Endodermal cell (in vitro differentiated cells): Measurements from ENCODE around the gene PCDHGA1. TPM values are rescaled to one million over a fixed set of nuclear protein-coding genes. Genes with fewer than 3 reads are reported as not detected.

Experiments
- DNase-seq: peaks from one replicate; pipeline ENCODE4 v3.0.0-alpha.2; 2017
- H3K27ac ChIP-seq: 2 replicates; pipeline ENCODE4 v1.5.1; 2013; ENCODE audit warnings: mild to moderate bottlenecking, low read depth, low read length, moderate library complexity
- H3K27me3 ChIP-seq: 2 replicates; pipeline ENCODE4 v1.6.1; 2013; ENCODE audit warnings: mild to moderate bottlenecking, low read length, moderate library complexity; ENCODE audit not compliant: insufficient read depth, control insufficient read depth, poor library complexity, severe bottlenecking
- H3K36me3 ChIP-seq: 2 replicates; pipeline ENCODE4 v1.7.0; 2013; ENCODE audit warnings: mild to moderate bottlenecking, low read length, moderate library complexity; ENCODE audit not compliant: control insufficient read depth, insufficient read depth
- H3K4me1 ChIP-seq: one replicate; pipeline ENCODE4 v1.7.0; 2013; ENCODE audit warnings: low read length; ENCODE audit not compliant: control insufficient read depth, insufficient read depth
- H3K4me3 ChIP-seq: 2 replicates; pipeline ENCODE4 v1.5.1; 2013; ENCODE audit warnings: mild to moderate bottlenecking, low read length, moderate library complexity
- H3K9ac ChIP-seq: 2 replicates; pipeline ENCODE4 v1.6.1; 2013; ENCODE audit warnings: mild to moderate bottlenecking, low read length, moderate library complexity; ENCODE audit not compliant: poor library complexity, severe bottlenecking; ENCODE audit errors: extremely low read depth
- H3K9me3 ChIP-seq: 2 replicates; pipeline ENCODE4 v1.6.1; 2013; ENCODE audit warnings: mild to moderate bottlenecking, low read length, moderate library complexity; ENCODE audit not compliant: control insufficient read depth
- H3K27ac Mint-ChIP-seq: 2 replicates; pipeline ENCODE4 v1.8.0; 2020; ENCODE audit warnings: mixed read lengths
- H3K27me3 Mint-ChIP-seq: 2 replicates; pipeline ENCODE4 v1.8.0; 2021; ENCODE audit warnings: mild to moderate bottlenecking, mixed read lengths; ENCODE audit not compliant: insufficient read depth
- H3K36me3 Mint-ChIP-seq: 2 replicates; pipeline ENCODE4 v1.8.0; 2020; ENCODE audit warnings: low read depth, mixed read lengths
- H3K4me1 Mint-ChIP-seq: 2 replicates; pipeline ENCODE4 v1.8.0; 2020; ENCODE audit warnings: mixed read lengths
- H3K4me3 Mint-ChIP-seq: 2 replicates; pipeline ENCODE4 v1.8.0; 2020; ENCODE audit warnings: mild to moderate bottlenecking, moderate library complexity, mixed read lengths
- H3K9me3 Mint-ChIP-seq: 2 replicates; pipeline ENCODE4 v1.8.0; 2020; ENCODE audit warnings: mild to moderate bottlenecking, mixed read lengths
- WGBS, 2 experiments: methylation state at CpG; one replicate each; pipeline versions ENCODE4 v1.1.5 to v1.1.7; 2013; ENCODE audit warnings: missing lambda C conversion rate in 2 of 2, mixed read lengths in 1 of 2; ENCODE audit not compliant: insufficient coverage in 1 of 2, insufficient read length in 1 of 2; 5-methylcytosine and 5-hydroxymethylcytosine counted together
- total RNA-seq, 2 donors: library from RNA; stranded (reverse); fragmentation: NEBNext Ultra II Directional in 1 of 2; extraction: Animal tissue kit (Norgen Biotek cat#: 25700) in 1 of 2; gene quantifications; 2 replicates in 1 of 2; 3 replicates in 1 of 2; pipeline ENCODE4 v1.2.1, GENCODE V29; 2021
- TF ChIP-seq, protein P1 (sequence below): fragments of 200-600 bp; sonication (generic); conservative IDR thresholded peaks from 2 replicates; pipeline ENCODE4 v1.5.0; 2021; ENCODE audit warnings: antibody characterized with exemption, mild to moderate bottlenecking

The PCDHGA1 gene
- total RNA-seq, 2 donors from 2014 or later, result 0.38 to 2.2 TPM

DNA sequence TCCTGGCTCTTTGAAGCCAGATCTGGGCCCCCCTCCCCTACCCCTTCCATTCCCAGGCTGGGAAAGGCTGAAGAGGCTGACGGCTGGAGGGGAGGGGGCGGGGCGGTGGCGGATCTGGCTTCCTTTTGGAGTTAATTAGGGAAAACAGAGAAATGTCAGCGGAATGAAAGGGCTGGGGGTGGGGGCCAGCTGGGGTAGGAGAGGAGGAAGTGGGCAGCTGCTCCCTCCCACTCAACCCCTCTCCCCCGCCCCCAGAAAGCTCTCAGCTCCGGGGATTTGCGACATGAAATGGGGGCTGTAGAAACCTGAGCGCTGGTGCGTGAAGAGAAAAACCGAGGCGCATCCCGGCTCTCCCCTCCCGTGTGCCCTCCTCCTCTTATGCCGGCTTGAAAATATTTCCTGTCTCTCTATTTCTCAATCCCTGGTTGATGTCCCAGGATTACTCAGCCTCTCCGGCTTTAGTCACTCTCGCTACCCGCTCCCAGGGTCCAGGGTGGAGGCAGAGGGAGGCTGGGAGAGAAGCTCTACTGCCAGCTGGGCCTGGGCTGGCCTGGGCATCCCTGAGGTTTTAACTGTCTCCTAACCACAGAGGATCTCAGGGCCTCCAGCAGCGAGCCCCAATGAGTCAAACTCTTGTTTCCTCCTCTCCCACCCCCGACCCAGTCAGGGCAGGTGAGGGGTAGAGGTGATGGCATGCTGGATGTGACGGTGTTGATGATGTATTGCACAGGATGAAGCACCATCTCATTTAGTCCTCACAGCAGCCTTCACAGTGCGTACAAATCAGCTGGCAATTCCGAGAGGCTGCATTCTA lies 178.7 kb downstream of the PCDHGA1 start:
- Histone ChIP-seq H3K4me3 (no peak overlapping the region), H3K9ac (no peak overlapping the region), H3K4me1 (peaks cover 15% of the 10 kb centered on the region), H3K9me3 (no peaks in the 10 kb centered on the region), H3K36me3 (peaks cover 11% of the 10 kb centered on the region), H3K27ac (peak overlapping the region; percentile 72), H3K27me3 (no peaks in the 10 kb centered on the region)
- WGBS, 2 experiments, result 42 to 78% methylated on average over 5 to 21 of the region's 23 CpGs
- peak; percentile 89 for DNase-seq
- Mint-ChIP-seq H3K27me3 (peaks cover 6% of the 10 kb centered on the region), H3K9me3 (no peaks in the 10 kb centered on the region), H3K27ac (no peak overlapping the region), H3K36me3 (peaks cover 16% of the 10 kb centered on the region), H3K4me1 (peaks cover 19% of the 10 kb centered on the region), H3K4me3 (peak overlapping the region; percentile 28)
- TF ChIP-seq, protein P1, sequence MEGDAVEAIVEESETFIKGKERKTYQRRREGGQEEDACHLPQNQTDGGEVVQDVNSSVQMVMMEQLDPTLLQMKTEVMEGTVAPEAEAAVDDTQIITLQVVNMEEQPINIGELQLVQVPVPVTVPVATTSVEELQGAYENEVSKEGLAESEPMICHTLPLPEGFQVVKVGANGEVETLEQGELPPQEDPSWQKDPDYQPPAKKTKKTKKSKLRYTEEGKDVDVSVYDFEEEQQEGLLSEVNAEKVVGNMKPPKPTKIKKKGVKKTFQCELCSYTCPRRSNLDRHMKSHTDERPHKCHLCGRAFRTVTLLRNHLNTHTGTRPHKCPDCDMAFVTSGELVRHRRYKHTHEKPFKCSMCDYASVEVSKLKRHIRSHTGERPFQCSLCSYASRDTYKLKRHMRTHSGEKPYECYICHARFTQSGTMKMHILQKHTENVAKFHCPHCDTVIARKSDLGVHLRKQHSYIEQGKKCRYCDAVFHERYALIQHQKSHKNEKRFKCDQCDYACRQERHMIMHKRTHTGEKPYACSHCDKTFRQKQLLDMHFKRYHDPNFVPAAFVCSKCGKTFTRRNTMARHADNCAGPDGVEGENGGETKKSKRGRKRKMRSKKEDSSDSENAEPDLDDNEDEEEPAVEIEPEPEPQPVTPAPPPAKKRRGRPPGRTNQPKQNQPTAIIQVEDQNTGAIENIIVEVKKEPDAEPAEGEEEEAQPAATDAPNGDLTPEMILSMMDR, result no peak

DNA sequence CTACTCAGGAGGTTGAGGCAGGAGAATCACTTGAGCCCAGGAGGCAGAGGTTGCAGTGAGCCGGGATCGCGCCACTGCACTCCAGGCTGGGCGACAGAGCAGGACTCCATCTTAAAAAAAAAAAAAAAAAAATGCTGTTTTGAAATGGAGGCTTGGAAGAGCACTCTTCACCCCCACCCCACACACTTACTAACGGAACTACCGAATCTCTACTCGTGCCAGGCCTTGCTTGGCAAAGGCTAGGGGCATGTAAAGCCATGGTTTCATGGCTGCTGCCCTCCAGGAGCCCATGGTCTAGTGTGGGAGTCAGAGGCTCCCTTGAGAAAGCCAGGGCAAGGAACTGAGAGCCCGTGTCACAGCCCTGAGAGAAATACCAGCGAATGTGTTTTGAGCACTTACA lies 179.8 kb downstream of the PCDHGA1 start:
- H3K9ac ChIP-seq, result no peak overlapping the region
- no peaks in the 10 kb centered on the region for H3K27me3 ChIP-seq
- no peak overlapping the region for H3K4me3 ChIP-seq
- TF ChIP-seq, protein P1, result no peak
- WGBS, 2 experiments, result 92 to 100% methylated on average over 4 to 8 of the region's 9 CpGs
- no peak for DNase-seq
- H3K27ac ChIP-seq, result no peak overlapping the region
- Mint-ChIP-seq H3K4me3 (no peak overlapping the region), H3K9me3 (no peaks in the 10 kb centered on the region), H3K27me3 (peaks cover 6% of the 10 kb centered on the region), H3K36me3 (peaks cover 13% of the 10 kb centered on the region), H3K27ac (no peak overlapping the region), H3K4me1 (peaks cover 29% of the 10 kb centered on the region)
- H3K9me3 ChIP-seq, result no peaks in the 10 kb centered on the region
- H3K36me3 ChIP-seq, result peaks cover 16% of the 10 kb centered on the region
- peaks cover 22% of the 10 kb centered on the region for H3K4me1 ChIP-seq

DNA sequence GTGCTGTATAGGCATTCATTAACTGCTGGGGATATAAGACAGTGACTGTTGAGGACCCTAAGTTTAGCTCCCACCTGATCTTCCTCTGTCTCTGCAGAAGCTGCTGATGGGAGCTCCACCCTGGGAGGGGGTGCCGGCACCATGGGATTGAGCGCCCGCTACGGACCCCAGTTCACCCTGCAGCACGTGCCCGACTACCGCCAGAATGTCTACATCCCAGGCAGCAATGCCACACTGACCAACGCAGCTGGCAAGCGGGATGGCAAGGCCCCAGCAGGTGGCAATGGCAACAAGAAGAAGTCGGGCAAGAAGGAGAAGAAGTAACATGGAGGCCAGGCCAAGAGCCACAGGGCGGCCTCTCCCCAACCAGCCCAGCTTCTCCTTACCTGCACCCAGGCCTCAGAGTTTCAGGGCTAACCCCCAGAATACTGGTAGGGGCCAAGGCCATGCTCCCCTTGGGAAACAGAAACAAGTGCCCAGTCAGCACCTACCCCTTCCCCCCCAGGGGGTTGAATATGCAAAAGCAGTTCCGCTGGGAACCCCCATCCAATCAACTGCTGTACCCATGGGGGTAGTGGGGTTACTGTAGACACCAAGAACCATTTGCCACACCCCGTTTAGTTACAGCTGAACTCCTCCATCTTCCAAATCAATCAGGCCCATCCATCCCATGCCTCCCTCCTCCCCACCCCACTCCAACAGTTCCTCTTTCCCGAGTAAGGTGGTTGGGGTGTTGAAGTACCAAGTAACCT lies 180.7 kb downstream of the PCDHGA1 start:
- H3K27me3 Mint-ChIP-seq, result peaks cover 6% of the 10 kb centered on the region
- H3K36me3 Mint-ChIP-seq, result peaks cover 11% of the 10 kb centered on the region
- no peaks in the 10 kb centered on the region for H3K9me3 Mint-ChIP-seq
- TF ChIP-seq, protein P1, result no peak
- WGBS, 2 experiments, result 89 to 94% methylated on average over 11 to 13 of the region's 14 CpGs
- Histone ChIP-seq H3K4me3 (no peak overlapping the region), H3K36me3 (peaks cover 25% of the 10 kb centered on the region), H3K9ac (no peak overlapping the region), H3K9me3 (no peaks in the 10 kb centered on the region), H3K27ac (no peak overlapping the region), H3K27me3 (no peaks in the 10 kb centered on the region), H3K4me1 (peaks cover 26% of the 10 kb centered on the region)
- H3K27ac Mint-ChIP-seq, result no peak overlapping the region
- no peak for DNase-seq
- H3K4me3 Mint-ChIP-seq, result no peak overlapping the region
- H3K4me1 Mint-ChIP-seq, result peaks cover 36% of the 10 kb centered on the region
